HPDE6-E6E7 (cell line): ENCODE results near the gene C10orf67.
"Not testable (repeated sequence)": the region's sequence is repeated elsewhere in the genome, so short reads cannot be mapped to it uniquely, and the experiment has no call there.

Source experiments
- DNase-seq: peaks from one replicate; pipeline ENCODE4 v3.0.0; 2011; ENCODE audit warnings: missing footprints; ENCODE audit errors: extremely low spot score

The C10orf67 gene

DNA sequence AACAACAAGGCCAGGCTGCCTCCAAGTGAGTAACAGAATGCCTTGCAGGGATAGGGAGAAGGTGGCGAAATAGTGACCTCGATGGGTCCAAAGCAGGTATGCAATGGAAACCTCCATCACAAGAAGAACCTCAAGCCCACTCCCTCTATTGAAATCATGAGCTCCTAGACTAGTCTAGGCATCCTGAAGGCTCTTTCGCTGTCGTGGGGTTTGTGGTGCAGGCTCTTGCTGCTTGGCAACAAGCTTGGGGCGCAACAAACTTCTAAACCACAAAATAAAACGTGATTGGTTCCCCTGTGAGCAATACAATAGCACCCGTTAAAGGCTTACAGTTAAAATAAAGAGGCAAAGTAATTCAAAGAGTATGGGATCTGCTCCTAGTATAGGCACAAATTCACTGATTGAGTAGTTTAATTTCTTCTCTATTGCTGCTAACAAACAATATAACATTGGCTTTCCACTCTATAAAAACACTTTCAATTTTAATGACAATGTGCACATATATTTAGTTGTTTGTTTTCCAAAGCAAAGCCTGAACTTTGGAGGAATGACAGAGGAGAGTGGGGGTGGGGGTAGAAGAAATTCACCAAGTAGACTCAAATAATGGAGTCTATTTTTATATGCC is 64.1 kb downstream of the C10orf67 start:
- no peak for DNase-seq

DNA sequence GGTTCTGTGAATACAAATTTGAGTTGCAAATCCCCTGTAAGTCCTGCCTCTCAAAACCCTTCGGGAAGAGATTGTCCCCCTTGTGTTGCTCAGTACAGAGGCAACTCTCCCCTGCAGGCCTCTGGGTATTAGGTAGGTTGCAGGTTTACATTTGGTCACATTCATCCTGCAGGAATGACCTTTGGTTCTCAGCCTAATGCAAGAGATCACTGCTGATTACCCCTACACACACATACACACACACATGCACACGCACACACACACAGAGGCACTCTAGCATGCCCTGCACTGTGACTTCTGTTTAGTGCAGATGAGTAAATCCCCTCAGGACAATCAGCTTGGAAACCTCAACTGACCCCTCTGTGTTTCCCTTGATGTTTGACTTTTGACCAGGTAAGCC is 69.2 kb downstream of the C10orf67 start:
- no peak for DNase-seq

DNA sequence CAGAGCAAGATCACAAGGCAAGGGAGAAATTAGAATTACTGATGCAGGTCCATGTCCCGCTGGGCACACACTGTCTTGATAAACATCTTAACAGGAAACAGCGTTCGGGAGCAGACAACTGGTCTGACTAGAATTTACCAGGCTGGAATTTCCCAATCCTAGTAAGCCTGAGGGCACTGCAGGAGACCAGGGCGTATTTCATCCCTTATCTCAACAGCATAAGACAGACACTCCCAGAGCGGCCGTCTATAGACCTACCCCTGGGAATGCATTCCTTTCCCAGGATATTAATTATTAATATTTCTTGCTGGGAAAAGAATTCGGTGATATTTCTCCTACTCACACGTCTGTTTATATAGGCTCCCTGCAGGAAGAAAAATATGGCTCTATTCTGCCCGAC is 70.4 kb downstream of the C10orf67 start:
- DNase-seq: not testable (repeated sequence)

DNA sequence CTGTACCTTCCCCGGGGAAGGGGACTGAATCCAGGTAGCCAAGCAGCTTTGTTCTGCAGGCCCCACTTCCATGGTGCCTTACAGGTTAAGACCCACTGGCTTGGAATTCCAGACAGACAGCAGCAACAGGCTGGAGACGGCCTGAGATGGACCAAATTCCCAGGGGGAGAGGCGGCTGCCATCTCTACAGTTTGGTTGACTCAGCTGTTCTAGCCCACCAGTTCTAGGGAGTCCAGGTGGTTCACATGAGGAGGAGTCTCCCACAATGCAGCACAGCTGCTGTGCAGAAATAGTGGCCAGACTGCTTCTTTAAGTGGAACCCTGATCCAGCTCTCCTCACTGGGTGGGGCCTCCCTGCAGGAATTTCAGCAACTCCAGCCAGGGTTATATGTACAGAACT is 74.1 kb downstream of the C10orf67 start:
- no peak for DNase-seq

DNA sequence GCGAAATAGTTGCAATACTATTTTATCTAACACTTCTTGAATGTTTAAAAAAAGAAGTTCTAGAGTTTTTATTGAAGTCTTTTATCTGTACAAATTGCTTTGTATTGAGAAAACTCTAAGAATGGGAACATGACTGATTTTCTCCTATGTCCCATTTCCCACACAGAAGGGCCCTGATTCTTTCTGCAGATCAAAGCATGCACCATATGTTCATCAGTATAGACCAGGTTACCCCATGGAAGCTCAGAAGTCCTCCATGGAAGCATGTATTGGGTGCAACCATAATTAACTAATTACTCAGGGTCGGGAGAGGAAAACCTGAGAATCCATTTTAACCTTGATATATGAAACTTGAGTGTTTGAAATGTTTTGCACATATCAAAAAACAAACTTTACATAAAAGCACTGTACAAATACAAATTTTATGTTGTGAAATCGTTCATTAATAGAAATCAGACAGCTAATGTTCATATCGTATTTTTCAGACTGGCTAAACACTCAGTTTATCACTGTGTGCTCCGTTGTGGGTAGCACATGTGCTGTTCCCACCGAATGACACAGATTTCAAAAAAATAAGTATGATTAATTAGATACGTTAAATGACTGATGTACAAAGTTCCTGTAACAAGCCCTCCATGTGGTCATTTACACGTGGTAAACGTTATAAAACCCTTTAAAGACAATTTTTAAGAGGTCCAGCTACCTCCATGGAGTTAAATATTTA is 81.0 kb downstream of the C10orf67 start:
- no peak for DNase-seq

DNA sequence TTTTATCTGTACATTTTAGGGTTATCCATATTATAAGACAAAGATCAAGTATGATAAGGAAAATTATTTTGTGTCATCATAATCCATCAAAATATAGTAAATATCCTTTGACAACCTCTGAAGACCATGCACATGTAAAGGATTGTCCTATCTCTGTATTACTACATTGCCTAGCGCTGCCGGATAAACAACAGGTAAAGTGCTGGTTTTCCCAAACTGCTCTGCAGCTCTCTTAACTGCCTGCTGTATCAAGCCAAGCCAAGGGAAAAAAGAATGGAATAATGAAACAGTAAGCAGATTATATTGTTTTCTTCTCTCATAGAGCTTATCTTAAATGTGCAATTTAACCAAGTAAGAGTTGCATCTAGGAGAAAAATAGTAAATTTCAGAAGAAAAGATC is 81.7 kb downstream of the C10orf67 start:
- no peak for DNase-seq

DNA sequence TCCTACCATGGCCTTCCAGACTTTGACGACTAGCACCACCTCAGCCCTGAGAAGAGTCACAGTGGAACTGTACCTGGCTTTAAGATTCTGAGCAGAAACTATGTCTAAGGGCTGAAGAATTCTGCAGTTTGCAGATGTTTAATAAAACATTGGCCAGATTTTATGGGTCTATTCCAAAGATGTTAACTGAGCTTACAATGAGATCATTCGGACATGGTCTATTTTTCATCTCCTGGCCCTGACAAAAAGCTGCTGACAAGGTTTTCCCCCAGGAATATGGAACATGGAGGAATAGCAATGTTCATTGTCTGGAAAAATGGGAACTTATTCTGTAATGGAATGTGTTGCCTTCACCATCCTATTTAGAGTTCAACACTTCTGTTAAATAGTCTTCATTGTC is 86.1 kb downstream of the C10orf67 start:
- DNase-seq: no peak

DNA sequence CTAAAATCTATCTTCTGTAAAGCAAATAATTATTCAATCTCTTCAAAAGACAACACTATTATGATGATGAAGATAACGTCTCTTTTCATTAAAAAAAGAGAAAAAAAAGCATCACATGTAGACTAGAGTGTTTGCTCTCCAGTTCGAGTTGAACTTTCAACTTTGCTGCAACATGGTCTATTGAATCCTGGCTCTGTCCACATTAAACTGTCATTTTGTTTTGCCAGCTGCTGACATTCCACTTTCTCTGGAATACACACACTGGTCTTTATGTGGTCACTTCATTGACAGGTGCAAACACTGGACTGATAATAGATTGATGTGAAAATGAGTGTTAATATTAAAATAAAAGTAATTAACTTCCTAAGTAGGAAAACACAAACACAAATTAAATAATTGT is 90.8 kb downstream of the C10orf67 start:
- DNase-seq: no peak

DNA sequence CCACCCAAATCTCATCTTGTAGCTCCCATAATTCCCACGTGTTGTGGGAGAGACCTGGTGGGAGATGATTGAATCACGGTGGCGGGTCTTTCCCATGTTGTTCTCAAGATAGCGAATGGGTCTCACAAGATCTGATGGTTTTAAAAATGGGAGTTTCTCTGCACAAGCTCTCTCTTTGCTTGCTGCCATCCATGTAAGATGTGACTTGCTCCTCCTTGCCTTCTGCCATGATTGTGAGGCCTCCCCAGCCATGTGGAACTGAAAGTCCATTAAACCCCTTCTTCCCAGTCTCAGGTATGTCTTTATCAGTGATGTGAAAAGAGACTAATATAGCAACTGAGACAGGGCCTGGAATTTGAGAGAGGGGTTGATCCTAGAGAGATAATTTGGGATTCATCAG is 91.7 kb downstream of the C10orf67 start:
- not testable (repeated sequence) for DNase-seq

DNA sequence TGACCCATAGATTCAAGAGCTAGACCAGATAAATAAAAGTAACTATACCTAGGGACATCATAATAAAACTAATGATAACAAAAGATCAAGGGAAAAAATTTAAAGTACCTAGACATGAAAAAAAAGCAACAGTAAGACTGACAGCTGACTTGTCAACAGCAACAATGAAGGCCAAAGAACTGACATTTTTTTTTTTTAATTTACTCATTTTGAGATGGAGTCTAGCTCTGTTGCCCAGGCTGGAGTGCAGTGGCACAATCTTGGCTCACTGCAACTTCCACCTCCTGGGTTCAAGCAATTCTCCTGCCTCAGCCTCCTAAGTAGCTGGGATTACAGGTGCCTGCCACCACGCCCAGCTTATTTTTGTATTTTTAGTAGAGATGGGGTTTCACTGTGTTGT is 102.8 kb downstream of the C10orf67 start:
- not testable (repeated sequence) for DNase-seq

DNA sequence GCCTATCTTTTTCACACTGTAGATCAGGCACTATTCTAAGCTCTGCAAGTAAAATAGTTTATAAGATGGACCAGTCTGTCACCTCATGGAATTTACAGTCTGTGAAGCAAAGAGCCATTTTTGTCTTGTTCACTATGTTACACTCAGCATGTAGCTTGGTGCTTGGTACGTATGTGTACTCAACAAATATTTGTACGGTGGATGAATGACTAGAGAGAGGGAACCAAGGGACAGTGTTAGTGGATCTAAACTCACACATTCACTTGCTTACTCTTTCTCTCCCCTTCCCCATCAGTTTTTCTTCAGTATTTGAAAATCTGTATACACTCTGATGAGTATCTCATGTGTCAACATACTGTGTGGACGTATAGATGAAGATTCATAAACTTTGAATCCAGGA is 106.6 kb downstream of the C10orf67 start:
- DNase-seq: no peak

DNA sequence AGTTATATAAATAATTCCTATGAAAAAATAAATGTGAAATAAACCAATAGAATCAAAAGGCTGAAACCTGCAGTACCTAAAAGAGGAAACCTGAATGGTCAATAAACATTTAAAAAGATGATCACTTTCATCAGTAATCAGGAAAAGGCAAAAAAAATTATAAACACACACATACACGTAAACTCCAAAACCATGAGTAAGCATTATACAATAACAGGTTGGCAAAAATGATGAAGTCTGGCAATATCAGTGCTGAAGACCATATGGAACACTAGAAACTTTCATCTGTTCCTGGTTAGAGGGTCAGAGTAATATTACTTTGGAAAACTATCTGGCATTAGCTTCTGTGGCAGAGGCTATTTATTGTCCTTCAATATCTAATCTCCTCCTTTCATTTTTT is 114.0 kb downstream of the C10orf67 start:
- no peak for DNase-seq

DNA sequence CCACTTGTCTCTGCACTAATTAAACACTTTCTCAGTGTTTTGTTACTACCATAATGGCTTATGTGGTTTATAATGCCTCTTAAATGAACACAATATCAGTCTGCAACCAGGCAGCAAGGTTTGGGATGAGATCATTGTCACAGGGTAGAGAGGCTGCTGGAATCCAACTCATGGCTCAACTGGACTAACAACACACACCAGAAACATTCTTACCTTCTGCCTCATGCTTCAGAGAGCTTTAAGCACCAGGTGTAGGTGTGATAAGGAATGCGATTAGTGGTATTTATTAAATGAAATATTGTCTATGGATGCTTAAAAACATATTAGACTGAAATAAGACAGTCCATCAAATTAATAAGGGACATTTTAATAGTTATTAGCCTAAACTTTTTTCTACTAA is 127.1 kb downstream of the C10orf67 start:
- no peak for DNase-seq

DNA sequence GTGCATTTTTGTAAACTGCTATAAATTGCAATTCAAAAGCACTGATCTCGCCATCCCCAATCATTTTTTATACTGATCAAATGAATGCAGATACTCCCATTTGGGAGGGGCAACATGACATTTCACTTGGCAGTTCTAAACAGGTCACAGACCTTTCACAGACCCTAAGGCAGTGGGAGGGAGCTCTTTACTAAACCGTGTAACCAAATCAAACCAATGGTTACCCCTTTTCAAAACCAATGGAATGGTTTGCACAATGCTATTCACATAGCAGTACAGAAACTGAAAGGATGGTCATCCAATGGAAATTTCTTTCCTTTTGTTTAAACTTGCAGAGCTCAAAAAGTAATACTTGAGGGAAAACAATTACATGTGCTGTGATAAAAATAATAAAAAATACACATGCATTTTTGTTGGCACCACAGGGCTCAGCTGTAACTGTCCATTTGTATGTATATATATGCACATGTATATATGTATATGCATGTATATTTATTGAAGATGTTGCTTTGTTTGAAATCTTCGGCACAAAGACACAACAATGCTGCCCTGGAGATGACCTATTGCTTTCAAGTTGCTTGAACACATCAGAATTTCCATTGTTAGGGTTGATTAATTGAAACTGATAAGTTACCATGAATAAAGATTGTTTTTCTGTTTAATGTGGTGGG is 138.5 kb downstream of the C10orf67 start:
- DNase-seq: no peak

DNA sequence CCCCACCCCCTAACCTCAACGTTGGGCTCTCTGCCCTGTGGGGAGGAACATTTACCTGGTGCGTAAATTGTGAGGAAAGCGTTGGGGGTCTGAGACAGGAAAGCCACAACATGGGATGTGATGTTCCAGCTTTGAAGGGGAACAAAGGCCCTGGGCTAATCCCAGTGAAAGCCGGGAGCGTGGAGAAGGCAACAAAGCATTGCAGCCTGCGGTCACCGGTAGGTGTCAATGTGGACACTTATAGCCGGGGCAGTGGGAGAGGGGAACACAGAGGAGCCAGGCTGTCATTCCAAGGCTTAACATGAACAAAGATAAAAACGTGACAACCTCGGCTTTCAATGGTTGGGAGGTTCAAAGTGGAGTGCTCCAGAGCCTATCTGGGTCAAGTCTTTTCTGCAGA is 139.8 kb downstream of the C10orf67 start:
- DNase-seq: no peak

DNA sequence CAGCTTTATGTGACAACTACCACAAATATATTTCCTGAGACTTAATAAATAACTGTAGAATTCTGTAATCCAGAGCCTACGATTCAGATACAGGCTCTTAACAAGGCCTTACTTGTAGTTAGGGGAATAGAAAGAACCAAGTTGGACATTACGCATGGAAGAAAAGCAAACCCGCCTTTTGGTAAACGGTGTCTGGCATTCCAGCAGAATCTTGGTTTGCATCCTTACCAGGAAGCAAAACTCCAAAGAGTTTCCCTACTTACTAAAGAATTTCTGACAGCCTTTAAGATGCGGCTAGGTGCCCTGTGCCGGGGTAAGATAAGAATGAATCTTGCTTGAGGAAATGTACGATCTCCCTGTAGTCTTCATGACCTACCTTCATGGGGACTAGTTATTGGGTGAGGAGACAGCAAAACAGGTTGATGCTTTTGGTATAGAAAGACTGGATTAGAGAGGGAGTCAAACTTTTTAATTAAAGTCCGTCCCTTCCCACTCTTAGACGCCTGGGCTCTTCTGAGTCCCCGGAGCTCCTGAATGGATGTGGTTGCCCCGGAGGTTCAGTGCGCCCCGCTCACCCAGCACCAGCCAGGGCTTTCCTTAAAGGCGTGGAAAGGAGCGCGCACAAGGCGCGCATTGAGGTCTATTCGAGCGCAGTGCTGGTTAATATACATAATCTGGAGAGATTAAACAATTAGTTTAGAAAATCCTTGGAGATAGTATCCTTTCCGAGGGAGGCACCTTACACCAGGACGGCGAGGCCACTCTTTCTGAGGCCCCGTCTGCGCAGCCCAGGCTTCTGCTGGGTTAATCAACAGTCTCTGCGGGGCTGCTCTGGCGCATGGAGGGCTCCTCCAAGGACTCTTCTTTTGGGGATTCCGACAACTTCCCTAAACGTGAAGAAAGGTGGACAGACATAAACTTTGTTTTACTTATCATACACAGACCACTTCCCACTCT is 140.9 kb downstream of the C10orf67 start:
- DNase-seq: no peak

DNA sequence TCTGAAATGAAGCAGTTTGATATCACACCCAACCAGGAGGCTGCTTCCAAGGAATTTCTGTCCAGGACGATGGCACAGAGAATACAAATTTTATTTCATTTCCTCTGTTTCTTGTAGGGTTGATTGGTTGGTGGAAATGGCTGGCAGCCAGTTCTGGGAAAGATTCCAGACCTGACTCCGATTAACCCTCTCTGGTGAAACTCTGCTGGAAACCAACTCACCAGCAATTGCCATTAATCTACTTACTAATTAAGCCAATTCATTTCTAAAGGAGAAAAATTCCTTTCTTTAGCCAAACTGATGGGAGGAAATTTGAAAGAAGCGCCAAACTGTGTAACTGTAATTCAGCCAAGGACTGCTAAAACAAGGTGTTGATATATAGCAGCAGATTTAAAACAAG is 141.8 kb downstream of the C10orf67 start:
- DNase-seq: no peak

DNA sequence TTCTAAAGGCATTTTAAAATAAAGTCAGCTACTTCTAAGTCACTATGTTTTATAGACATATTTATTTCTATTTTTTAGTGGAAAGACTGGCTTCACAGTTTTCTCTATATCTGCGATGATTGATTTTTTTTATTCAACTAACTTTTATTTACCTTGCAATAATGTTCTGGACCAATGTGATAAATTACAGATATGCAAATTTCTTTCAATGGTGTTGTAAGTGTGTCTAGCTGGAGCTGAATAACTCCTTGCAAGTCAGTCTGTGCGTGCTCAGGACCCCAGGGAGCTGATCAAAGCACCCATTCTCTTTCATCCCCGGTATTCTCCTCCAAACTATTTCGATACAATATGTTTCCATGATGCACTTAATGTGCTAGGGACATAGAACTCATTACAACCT is 142.8 kb downstream of the C10orf67 start:
- DNase-seq: no peak

DNA sequence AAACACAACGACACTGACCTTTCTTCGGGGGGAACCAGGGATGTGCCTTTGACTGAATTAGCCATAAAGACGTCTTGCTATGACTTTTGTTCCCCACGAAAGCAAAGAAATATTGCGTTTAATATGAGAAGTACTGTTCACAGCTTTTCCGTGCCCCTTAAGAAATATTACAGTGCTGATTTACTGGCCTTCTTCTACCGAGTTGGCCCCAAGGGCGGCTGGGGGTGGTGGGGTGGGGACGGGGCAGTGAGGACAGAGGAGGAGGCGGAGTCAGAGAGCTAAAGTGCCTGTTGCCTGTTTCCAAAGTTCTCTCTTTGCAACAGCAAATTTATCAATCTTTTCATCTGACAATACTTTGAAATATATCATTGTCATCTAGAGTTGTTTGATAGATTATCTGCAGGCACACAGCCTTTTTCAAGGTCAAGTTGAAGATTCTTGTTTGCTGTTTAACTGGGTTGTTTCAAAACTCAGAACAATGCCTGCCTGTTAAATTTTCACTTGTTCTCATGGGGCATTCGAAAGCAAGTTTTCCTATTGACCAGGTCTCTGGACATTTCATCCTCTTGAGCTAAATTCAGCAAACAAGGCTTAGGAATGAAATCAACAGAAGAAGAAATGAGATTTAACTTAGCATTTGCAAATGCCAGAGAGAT is 143.5 kb downstream of the C10orf67 start:
- no peak for DNase-seq

DNA sequence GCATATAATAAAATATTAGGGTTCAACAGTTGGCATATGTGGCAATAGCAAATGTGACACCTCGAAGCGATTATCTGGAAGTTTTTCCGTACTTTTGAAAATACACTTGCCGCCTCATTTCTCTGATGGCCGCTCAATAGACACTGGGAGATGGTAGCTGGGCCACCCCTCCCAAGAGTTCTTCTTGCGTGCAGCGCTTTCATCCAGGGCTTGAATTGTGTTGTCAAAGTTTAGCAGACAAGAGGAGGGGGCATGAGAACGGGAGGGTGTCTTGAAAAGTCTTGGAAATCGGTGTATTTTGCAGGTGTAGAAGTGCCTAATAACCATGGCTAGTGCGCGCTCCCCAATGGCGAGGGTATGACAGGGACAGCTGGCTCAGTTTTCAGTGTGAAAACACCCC is 144.0 kb downstream of the C10orf67 start:
- DNase-seq: no peak

DNA sequence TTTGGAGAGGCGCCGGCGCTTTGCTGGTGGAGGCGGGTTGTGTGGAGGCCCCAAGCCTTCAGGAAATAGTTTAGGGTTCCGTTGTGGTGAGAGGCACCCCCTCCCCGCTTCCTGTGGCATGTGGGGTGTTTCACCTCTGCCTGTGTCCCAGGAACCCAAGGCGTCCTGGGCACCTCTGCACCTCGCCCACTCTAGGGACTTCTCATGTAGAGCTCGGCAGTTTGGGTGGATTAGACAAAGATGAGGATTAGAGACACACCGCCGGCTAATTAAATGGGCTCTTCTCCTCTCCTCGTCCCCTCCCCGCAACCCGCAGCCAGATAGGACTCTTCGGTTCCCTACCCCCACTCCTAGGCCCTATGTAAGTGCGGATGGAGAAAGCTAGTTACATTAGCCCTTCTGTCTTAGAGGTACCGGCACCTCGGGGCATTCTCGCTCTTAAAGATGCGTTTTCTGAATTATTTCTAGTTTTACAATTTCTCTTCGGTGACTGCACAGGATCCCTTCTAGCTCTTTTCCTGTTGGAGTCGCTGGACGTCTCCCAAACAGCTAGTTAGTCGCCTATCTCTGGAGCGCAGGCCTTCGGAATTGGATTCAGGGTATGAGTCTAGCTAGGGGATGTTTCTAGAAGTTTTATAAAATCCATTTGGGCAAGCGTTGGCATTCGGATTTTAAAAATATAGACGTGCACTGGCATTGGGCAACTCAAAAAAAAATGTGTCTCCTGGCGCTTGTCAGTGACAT is 144.7 kb downstream of the C10orf67 start:
- no peak for DNase-seq
